Raji (cell line): ENCODE data around the gene YEATS4.

Experiments
- POLR2A ChIP-seq: IDR thresholded peaks from 2 replicates; pipeline ENCODE4 v1.6.1; 2011; ENCODE audit warnings: low read depth, low read length, control low read depth; ENCODE audit not compliant: insufficient read depth

Gene YEATS4

DNA sequence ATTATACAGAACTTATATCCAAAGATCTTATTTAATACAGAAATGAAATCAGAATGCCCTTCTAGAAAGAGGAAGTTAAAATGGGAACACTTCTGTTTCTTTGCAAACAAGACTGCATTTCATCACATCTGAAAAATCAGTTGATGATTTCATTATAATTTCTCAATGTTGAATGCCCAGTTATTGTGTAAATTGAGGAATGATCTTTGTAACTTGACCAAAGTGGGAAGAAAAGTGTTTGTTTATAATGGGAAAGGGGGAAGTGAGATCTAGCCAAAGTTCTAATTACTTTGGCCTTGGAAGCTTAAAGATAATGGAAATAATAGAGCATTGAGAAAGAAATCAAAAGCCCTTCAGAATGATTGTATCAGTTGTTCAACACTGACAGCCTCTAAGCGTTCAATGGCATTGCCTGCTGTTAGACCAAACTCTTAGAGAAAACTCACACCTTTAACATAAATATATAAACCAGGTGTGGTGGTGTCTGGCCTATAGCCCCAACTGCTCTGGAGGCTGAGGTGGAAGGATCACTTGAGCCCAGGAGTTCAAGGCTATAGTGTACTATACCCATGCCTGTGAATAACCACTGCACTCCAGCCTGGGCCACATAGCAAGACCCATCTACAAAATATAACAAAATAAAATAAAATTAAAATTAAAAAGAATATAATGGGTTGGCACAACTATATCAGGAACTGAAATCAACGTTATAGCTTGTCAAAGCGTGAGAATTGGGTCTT, 21.3 kb upstream of the YEATS4 start:
- no peak for TF ChIP-seq POLR2A

GRCh38 chr12:69338936-69339335, 20.6 kb upstream of the YEATS4 start:
- TF ChIP-seq POLR2A, result no peak

GRCh38 chr12:69339999-69340398, 19.5 kb upstream of the YEATS4 start:
- TF ChIP-seq POLR2A, result no peak

GRCh38 chr12:69341328-69341727, 18.2 kb upstream of the YEATS4 start:
- no peak for TF ChIP-seq POLR2A

DNA sequence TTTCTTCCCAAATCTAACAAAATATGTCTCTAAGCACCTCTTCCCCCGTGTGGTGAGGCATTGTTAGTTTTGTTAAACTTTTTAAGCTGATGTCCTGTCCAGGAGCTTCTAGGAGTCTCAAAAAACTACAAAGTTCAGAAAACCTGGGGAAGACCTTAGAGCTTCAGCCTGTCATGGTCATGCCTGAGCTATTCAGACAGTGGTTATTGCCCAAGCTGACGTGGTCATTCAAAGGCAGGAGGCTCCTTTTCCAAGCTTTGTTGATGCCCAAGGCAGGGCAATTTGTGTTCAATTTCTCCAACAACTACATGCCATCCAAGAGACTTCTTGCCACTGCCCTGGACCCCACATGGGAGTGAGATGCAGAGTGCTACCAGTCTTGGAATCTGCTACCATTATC, 17.1 kb upstream of the YEATS4 start:
- TF ChIP-seq POLR2A, result no peak

DNA sequence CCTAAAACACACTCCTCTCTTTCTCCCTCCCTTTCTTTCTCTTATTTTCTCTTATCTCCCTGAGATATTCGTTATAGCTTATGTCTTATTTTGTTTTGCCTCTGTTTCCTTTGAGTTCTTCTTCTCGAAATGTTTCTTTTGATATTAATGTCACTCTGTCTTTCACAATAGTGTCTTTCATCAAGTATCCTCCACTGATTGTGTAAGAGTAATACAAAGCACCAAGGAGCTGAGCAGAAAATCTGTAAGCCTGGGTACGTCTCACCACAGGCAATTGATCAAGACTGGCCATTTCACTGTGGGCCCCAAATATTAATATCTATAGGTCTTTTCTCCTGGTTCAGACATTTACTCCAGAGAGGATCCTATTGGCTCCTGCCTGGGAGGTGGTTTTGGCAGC, 16.2 kb upstream of the YEATS4 start:
- TF ChIP-seq POLR2A, result no peak

- TF ChIP-seq POLR2A, result no peak
Measured at GRCh38 chr12:69343885-69344612, 15.5 kb upstream of the YEATS4 start.

DNA sequence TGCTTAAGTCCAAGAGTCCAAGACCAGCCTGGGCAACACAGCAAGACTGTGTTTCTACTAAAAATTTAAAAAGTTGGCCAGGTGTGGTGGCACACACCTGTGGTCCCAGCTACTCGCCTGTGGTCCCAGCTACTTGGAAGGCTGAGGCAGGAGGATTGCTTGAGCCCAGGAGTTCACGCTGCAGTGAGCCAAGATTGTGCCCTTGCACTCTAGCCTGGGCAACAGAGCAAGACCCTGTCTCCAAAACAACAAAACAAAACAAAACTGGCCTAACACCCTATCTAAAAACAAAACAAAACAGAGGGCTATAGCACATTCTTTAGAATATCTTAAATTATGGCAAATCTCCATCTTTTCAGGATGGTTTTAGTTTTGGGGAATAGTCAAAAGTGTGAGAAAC, 14.5 kb upstream of the YEATS4 start:
- no peak for TF ChIP-seq POLR2A

DNA sequence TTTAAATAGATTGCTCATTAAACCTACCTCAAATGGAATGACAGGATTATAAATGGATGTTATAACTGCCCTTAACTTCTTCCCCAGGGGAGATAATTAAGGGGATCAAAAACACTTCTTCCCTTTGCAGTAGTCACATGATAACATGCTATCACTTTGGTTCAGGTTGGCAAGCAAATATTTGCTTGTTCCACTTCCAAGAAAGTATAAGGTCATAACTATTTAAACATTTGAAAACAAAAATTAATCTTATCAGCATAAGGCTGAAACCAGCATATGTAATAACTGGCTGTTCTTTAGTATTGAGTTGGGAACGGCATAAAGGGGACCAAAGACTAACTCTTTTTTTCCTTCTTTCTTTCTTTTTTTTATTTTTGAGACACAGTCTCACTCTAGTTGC, 13.8 kb upstream of the YEATS4 start:
- TF ChIP-seq POLR2A, result no peak

GRCh38 chr12:69348162-69348938, 11.2 kb upstream of the YEATS4 start, which contains the start of gene LYZ:
TSS of gene LYZ (plus strand) at chr12:69348381. CDS start at chr12:69348409, 28 bp downstream.
- no peak for TF ChIP-seq POLR2A

- TF ChIP-seq POLR2A, result no peak
Measured at GRCh38 chr12:69350002-69350626, 9.4 kb upstream of the YEATS4 start.

GRCh38 chr12:69350777-69351176, 8.8 kb upstream of the YEATS4 start:
- TF ChIP-seq POLR2A, result no peak

GRCh38 chr12:69351462-69352236, 7.9 kb upstream of the YEATS4 start:
- TF ChIP-seq POLR2A, result no peak

GRCh38 chr12:69352904-69353303, 6.6 kb upstream of the YEATS4 start:
- no peak for TF ChIP-seq POLR2A
